ENCODE results near the gene ZNF697. TPM values are rescaled to one million over a fixed set of nuclear protein-coding genes. Genes with fewer than 3 reads are reported as not detected.
A peak's percentile ranks its signal among the peaks of the same experiment; 100 is the strongest.
"Not testable (repeated sequence)": the region's sequence is repeated elsewhere in the genome, so short reads cannot be mapped to it uniquely, and the experiment has no call there.

The ZNF697 gene
- total RNA-seq, 2 donors from 2014 or later = 4.9 to 8.6 TPM

GRCh38 chr1:119617751-119618691 lies 30.0 kb downstream of the ZNF697 start:
- Histone ChIP-seq H3K9me3 (no peaks in the 10 kb centered on the region), H3K27ac (peak overlapping the region; percentile 8 to 55 (median 26)), H3K4me1 (peaks cover 18% of the 10 kb centered on the region), H3K36me3 (replicated peaks in 1 of 2; ENCODE audit: insufficient read depth in 1 of 2, low read depth in 2 of 2) (no peaks in the 10 kb centered on the region), H3K4me3 (no peak overlapping the region), H3K27me3 (no peaks in the 10 kb centered on the region)
- 31 to 46% methylated on average over 5 of the region's 5 CpGs for WGBS, 2 donors
- ATAC-seq (peak; percentile 52), DNase-seq (peak; percentile 28 to 65 (median 53))
- TF ChIP-seq POLR2A (IDR thresholded peaks at IDR 0.05) (no peak), CTCF (IDR thresholded peaks at IDR 0.05) (no peak)
- intact Hi-C loops (cut with DNase I) = no loop called here

GRCh38 chr1:119616748-119617147 lies 31.3 kb downstream of the ZNF697 start:
- H3K9me3 ChIP-seq; H3K27ac ChIP-seq; H3K27me3 ChIP-seq; H3K4me3 ChIP-seq; ATAC-seq; intact Hi-C loops (cut with DNase I); DNase-seq; H3K36me3 ChIP-seq (replicated peaks in 1 of 2; ENCODE audit: insufficient read depth in 1 of 2, low read depth in 2 of 2): not testable (repeated sequence)
- WGBS, 2 donors = 72 to 83% methylated on average over 1 of the region's 1 CpG
- H3K4me1 ChIP-seq = peaks cover 18% of the 10 kb centered on the region

- WGBS, 2 donors = 72 to 74% methylated on average over 7 of the region's 7 CpGs
- peaks cover 24% of the 10 kb centered on the region for H3K4me1 ChIP-seq
- H3K27me3 ChIP-seq; DNase-seq; H3K9me3 ChIP-seq; ATAC-seq; H3K27ac ChIP-seq; intact Hi-C loops (cut with DNase I); H3K4me3 ChIP-seq; H3K36me3 ChIP-seq (replicated peaks in 1 of 2; ENCODE audit: insufficient read depth in 1 of 2, low read depth in 2 of 2): not testable (repeated sequence)
Observed at GRCh38 chr1:119615100-119615499, 33.0 kb downstream of the ZNF697 start.

GRCh38 chr1:119613769-119614720 lies 34.0 kb downstream of the ZNF697 start:
- intact Hi-C loops (cut with DNase I) = no loop called here
- Histone ChIP-seq H3K36me3 (replicated peaks in 1 of 2; ENCODE audit: insufficient read depth in 1 of 2, low read depth in 2 of 2) (no peaks in the 10 kb centered on the region), H3K9me3 (no peaks in the 10 kb centered on the region), H3K4me3 (no peak overlapping the region), H3K27me3 (no peaks in the 10 kb centered on the region), H3K4me1 (peaks cover 24% of the 10 kb centered on the region), H3K27ac (no peak overlapping the region)
- DNase-seq (peak; percentile 87 to 90 (median 90)), ATAC-seq (peak; percentile 86)
- 46 to 51% methylated on average over 9 of the region's 9 CpGs for WGBS, 2 donors
- TF ChIP-seq POLR2A (IDR thresholded peaks at IDR 0.05) = no peak
- TF ChIP-seq CTCF (IDR thresholded peaks at IDR 0.05) = peak; percentile 63 to 94 (median 81)

GRCh38 chr1:119611701-119612113 lies 36.4 kb downstream of the ZNF697 start:
- Histone ChIP-seq H3K4me1 (peaks cover 9% of the 10 kb centered on the region), H3K36me3 (replicated peaks in 1 of 2; ENCODE audit: insufficient read depth in 1 of 2, low read depth in 2 of 2) (no peaks in the 10 kb centered on the region), H3K4me3 (no peak overlapping the region), H3K27me3 (no peaks in the 10 kb centered on the region), H3K27ac (no peak overlapping the region), H3K9me3 (no peaks in the 10 kb centered on the region)
- TF ChIP-seq CTCF (IDR thresholded peaks at IDR 0.05) = peak; percentile 92 to 98 (median 95)
- TF ChIP-seq POLR2A (IDR thresholded peaks at IDR 0.05) = no peak
- DNase-seq (peak; percentile 87 to 95 (median 92)), ATAC-seq (peak; percentile 84)
- WGBS, 2 donors = 9 to 10% methylated on average over 8 of the region's 8 CpGs
- intact Hi-C loops (cut with DNase I) = no loop called here

GRCh38 chr1:119608816-119609215 lies 39.2 kb downstream of the ZNF697 start:
- DNase-seq; H3K4me3 ChIP-seq; H3K4me1 ChIP-seq; H3K27me3 ChIP-seq; H3K9me3 ChIP-seq; H3K27ac ChIP-seq; intact Hi-C loops (cut with DNase I); H3K36me3 ChIP-seq (replicated peaks in 1 of 2; ENCODE audit: insufficient read depth in 1 of 2, low read depth in 2 of 2); ATAC-seq: not testable (repeated sequence)
- 79 to 83% methylated on average over 6 of the region's 6 CpGs for WGBS, 2 donors

- H3K36me3 ChIP-seq (replicated peaks in 1 of 2; ENCODE audit: insufficient read depth in 1 of 2, low read depth in 2 of 2); H3K27me3 ChIP-seq; H3K27ac ChIP-seq; H3K4me1 ChIP-seq; intact Hi-C loops (cut with DNase I); DNase-seq; H3K9me3 ChIP-seq; H3K4me3 ChIP-seq; ATAC-seq: not testable (repeated sequence)
- 80 to 98% methylated on average over 2 to 4 of the region's 6 CpGs for WGBS, 2 donors
Observed at GRCh38 chr1:119607087-119607807, 40.8 kb downstream of the ZNF697 start.
